ENCODE measurements around the gene FAM25C.
"Not testable (repeated sequence)": the region's sequence is repeated elsewhere in the genome, so short reads cannot be mapped to it uniquely, and the experiment has no call there.

GRCh38 chr10:47973131-47973530 lies 26.5 kb downstream of the FAM25C start:
- not testable (repeated sequence) for TF ChIP-seq CTCF, POLR2A, EP300 (IDR thresholded peaks at IDR 0.05)

All from tibial nerve (tissue), 4 donors.